ENCODE results near the gene KCNJ6. TPM values are rescaled to one million over a fixed set of nuclear protein-coding genes. Genes with fewer than 3 reads are reported as not detected.

KCNJ6 gene
- total and polyA plus RNA-seq, 9 of the 15 experiments (the other 6 are each of a cell fraction or from before 2014, with no cell fraction given) = 0.06 to 0.21 (median 0.13) TPM; not detected in 1

DNA sequence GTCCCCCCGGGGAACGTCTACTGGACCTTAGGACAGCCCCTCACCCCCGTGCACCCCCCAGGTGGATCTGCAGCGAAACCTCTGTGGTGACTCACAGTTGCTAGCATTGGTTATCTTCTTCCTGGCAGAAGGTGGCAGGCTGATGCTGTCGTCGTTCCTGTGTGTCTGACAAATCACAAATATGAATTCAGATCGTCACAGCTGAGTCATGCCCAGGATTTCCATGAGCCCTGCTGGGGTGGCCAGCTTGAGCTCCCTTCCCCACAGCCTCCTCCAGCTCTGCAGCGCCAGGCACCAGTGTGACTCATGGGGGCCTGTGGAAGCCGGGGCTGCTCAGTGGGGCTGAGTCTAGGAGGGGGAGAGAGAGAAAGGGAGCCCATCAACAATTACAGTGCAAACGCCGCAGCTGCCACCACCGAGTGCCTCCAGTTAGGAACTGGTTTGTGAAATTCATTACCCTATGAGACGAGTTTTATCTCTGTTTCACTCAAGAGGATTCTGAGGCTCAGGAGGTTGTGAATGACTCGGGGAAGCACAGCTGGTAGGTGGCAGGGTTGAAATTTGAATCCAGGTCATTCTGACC is 351.8 kb downstream of the KCNJ6 start (continued):
- TF ChIP-seq, protein P1, sequence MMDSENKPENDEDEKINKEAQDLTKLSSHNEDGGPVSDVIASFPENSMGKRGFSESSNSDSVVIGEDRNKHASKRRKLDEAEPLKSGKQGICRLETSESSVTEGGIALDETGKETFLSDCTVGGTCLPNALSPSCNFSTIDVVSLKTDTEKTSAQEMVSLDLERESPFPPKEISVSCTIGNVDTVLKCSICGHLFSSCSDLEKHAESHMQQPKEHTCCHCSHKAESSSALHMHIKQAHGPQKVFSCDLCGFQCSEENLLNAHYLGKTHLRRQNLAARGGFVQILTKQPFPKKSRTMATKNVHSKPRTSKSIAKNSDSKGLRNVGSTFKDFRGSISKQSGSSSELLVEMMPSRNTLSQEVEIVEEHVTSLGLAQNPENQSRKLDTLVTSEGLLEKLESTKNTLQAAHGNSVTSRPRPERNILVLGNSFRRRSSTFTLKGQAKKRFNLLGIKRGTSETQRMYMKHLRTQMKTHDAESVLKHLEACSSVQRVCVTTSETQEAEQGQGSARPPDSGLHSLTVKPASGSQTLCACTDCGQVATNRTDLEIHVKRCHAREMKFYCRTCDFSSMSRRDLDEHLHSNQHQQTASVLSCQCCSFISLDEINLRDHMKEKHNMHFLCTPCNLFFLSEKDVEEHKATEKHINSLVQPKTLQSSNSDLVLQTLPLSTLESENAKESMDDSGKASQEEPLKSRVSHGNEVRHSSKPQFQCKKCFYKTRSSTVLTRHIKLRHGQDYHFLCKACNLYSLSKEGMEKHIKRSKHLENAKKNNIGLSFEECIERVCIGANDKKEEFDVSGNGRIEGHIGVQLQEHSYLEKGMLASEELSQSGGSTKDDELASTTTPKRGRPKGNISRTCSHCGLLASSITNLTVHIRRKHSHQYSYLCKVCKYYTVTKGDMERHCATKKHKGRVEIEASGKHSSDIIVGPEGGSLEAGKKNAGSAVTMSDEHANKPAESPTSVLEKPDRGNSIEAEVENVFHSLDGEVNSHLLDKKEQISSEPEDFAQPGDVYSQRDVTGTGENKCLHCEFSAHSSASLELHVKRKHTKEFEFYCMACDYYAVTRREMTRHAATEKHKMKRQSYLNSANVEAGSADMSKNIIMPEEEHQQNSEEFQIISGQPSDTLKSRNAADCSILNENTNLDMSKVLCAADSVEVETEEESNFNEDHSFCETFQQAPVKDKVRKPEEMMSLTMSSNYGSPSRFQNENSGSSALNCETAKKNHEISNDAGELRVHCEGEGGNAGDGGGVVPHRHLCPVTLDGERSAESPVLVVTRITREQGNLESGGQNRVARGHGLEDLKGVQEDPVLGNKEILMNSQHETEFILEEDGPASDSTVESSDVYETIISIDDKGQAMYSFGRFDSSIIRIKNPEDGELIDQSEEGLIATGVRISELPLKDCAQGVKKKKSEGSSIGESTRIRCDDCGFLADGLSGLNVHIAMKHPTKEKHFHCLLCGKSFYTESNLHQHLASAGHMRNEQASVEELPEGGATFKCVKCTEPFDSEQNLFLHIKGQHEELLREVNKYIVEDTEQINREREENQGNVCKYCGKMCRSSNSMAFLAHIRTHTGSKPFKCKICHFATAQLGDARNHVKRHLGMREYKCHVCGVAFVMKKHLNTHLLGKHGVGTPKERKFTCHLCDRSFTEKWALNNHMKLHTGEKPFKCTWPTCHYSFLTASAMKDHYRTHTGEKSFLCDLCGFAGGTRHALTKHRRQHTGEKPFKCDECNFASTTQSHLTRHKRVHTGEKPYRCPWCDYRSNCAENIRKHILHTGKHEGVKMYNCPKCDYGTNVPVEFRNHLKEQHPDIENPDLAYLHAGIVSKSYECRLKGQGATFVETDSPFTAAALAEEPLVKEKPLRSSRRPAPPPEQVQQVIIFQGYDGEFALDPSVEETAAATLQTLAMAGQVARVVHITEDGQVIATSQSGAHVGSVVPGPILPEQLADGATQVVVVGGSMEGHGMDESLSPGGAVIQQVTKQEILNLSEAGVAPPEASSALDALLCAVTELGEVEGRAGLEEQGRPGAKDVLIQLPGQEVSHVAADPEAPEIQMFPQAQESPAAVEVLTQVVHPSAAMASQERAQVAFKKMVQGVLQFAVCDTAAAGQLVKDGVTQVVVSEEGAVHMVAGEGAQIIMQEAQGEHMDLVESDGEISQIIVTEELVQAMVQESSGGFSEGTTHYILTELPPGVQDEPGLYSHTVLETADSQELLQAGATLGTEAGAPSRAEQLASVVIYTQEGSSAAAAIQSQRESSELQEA (IDR thresholded peaks at IDR 0.05; ENCODE audit: low read depth) = no peak
- TF ChIP-seq, protein P2, sequence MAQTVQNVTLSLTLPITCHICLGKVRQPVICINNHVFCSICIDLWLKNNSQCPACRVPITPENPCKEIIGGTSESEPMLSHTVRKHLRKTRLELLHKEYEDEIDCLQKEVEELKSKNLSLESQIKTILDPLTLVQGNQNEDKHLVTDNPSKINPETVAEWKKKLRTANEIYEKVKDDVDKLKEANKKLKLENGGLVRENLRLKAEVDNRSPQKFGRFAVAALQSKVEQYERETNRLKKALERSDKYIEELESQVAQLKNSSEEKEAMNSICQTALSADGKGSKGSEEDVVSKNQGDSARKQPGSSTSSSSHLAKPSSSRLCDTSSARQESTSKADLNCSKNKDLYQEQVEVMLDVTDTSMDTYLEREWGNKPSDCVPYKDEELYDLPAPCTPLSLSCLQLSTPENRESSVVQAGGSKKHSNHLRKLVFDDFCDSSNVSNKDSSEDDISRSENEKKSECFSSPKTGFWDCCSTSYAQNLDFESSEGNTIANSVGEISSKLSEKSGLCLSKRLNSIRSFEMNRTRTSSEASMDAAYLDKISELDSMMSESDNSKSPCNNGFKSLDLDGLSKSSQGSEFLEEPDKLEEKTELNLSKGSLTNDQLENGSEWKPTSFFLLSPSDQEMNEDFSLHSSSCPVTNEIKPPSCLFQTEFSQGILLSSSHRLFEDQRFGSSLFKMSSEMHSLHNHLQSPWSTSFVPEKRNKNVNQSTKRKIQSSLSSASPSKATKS (CRISPR knock-in tag; IDR thresholded peaks at IDR 0.05) = no peak
- TF ChIP-seq BMI1 (IDR thresholded peaks at IDR 0.05; ENCODE audit: low read length) (no peak), FOS (IDR thresholded peaks at IDR 0.05; ENCODE audit: extremely low read depth, insufficient read length) (peak; percentile 36), SRSF3 (IDR thresholded peaks at IDR 0.05; ENCODE audit: insufficient read depth, low read length) (no peak), FOSL1 (tag; conservative IDR thresholded peaks at IDR 0.05) (peak; percentile 97), FUS (optimal IDR thresholded peaks at IDR 0.05; ENCODE audit: low read depth, low read length) (no peak), NR2C2 (CRISPR knock-in tag; IDR thresholded peaks at IDR 0.05) (0 out of 2 replicates have a peak, but pooled peaks have one; percentile 52), NR2C2 (tag; IDR thresholded peaks at IDR 0.05) (no peak; the same call in 1 of the 2 replicates), PTTG1 (tag; IDR thresholded peaks at IDR 0.05; ENCODE audit: low read depth) (no peak)
- TF ChIP-seq, protein P3, sequence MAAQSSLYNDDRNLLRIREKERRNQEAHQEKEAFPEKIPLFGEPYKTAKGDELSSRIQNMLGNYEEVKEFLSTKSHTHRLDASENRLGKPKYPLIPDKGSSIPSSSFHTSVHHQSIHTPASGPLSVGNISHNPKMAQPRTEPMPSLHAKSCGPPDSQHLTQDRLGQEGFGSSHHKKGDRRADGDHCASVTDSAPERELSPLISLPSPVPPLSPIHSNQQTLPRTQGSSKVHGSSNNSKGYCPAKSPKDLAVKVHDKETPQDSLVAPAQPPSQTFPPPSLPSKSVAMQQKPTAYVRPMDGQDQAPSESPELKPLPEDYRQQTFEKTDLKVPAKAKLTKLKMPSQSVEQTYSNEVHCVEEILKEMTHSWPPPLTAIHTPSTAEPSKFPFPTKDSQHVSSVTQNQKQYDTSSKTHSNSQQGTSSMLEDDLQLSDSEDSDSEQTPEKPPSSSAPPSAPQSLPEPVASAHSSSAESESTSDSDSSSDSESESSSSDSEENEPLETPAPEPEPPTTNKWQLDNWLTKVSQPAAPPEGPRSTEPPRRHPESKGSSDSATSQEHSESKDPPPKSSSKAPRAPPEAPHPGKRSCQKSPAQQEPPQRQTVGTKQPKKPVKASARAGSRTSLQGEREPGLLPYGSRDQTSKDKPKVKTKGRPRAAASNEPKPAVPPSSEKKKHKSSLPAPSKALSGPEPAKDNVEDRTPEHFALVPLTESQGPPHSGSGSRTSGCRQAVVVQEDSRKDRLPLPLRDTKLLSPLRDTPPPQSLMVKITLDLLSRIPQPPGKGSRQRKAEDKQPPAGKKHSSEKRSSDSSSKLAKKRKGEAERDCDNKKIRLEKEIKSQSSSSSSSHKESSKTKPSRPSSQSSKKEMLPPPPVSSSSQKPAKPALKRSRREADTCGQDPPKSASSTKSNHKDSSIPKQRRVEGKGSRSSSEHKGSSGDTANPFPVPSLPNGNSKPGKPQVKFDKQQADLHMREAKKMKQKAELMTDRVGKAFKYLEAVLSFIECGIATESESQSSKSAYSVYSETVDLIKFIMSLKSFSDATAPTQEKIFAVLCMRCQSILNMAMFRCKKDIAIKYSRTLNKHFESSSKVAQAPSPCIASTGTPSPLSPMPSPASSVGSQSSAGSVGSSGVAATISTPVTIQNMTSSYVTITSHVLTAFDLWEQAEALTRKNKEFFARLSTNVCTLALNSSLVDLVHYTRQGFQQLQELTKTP (IDR thresholded peaks at IDR 0.05; ENCODE audit: low read depth in 1 of 2, partially characterized antibody in 2 of 2) = peak in 1 of 2 experiments; percentile 17
- TF ChIP-seq, protein P4, sequence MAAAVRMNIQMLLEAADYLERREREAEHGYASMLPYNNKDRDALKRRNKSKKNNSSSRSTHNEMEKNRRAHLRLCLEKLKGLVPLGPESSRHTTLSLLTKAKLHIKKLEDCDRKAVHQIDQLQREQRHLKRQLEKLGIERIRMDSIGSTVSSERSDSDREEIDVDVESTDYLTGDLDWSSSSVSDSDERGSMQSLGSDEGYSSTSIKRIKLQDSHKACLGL (CRISPR knock-in tag; IDR thresholded peaks at IDR 0.05; ENCODE audit: borderline replicate concordance, poor library complexity, severe bottlenecking) = no peak

Data from K562 (cell line).